Activated CD8-positive, alpha-beta memory T cell treated with anti-CD3 and anti-CD28 coated beads, Interleukin-2, amount 50 U/mL, for 4 hours (primary cell): ENCODE data around the gene GLA.

Experiments
- DNase-seq: peaks from one replicate; pipeline ENCODE4 v3.0.0-alpha.2; 2020

The GLA gene

DNA sequence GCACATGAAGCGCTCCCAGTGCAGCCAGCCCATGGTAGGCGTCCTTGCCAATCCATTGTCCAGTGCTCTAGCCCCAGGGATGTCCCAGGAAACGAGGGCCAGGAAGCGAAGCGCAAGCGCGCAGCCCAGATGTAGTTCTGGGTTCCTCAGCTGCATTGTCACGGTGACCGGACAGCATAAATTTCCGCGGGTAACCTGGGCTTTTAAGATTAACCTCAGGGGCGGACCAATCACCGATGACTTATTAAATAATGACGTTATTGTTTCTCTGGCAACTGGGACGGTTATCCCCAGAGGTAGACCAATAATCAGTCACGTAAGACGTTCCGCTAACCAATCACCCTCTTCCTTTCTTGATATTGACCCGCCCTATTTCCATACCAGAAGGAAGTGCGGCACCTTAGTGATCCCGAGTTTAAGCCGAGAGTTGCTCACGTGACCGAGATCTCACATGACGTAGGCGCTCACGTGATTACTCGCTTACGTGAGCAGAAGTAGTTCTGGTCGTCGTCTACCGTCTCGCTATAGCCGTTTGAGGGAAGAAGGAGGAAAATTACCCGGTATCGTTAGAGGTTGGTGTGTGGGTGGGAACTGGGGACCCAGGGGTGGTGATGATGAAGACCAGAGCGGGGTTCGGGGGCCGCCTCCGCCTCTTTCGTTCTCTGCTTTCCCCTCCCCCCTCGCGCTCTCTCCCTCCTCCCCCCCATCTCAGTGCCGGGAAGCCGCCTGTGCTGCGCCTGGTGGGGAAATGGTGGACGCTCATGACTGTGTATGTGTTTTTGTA is at the start of gene GLA, which contains the start of gene HNRNPH2:
TSS of gene GLA (minus strand) at position 178 of the 784 bp plus-strand sequence. CDS start at position 156, 22 bp downstream.
TSS of gene HNRNPH2 (plus strand) at position 475 of the 784 bp plus-strand sequence. CDS start 3,767 bp downstream, outside the sequence.
- DNase-seq: peak; percentile 83

GRCh38 chrX:101452056-101452455 is 44.3 kb upstream of the GLA start:
- DNase-seq: no peak

DNA sequence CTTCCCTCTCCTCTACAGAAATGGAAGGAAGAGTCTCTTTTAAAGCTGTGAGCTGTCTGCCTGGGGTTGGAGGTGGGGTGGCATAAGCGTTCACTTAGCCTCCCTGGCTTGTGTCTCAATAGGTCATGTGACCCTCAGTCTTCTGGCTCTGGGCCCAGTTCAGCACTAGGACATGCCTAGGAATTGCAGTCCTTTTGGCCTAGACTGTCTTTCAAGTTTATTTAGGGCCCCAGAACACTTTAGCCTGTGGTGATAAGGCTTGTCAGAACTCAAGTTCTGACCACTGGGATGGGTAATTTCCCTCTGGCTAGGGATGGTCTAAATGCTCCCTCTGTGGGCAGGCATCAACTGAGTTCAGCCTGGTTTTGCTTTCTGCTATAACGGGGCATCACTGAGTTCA is 43.2 kb upstream of the GLA start:
- DNase-seq: no peak

GRCh38 chrX:101450085-101450484 is 42.4 kb upstream of the GLA start:
- no peak for DNase-seq

- DNase-seq: no peak
These were observed 41.6 kb upstream of the GLA start for GRCh38 chrX:101449279-101449678.

GRCh38 chrX:101442085-101442484 is 34.4 kb upstream of the GLA start:
- no peak for DNase-seq

- no peak for DNase-seq
These were observed 22.8 kb upstream of the GLA start for GRCh38 chrX:101430457-101431078.

DNA sequence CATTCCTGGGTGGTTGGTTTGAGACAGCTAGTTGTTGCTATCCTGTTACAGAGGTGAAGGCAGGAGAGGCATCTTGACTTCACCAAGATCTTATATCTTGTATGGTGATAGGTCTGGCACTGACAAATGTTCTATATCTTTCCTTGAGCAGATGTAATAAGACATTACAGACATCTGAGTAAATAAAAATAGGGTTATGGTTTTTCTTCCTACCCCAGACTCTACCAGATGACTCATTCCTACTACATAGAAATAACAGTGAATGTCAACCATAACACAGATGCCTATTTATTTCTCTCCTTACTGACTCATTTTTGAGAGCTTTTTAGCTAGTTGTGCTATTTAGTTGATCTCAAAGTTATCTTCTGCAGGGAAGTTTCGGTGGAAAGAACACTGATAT is 22.2 kb upstream of the GLA start:
- no peak for DNase-seq

DNA sequence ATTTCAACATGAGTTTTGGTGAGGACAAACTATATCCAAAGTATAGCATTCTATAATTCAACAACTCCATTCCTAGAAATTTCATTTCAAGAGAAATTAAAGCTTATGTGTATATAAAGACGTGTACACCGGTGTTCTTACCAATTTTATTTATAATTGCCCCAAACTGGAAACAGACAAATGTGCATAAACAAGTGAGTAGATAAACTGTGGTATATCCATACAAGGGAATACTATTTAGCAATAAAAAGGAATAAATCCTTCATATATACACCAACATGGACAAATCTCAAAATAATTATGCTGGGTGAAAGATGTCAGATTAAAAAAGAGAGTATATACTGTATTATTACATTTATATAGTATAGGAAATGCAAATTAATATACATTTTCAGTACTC is 20.2 kb upstream of the GLA start:
- no peak for DNase-seq

- DNase-seq: no peak
These were observed 11.8 kb upstream of the GLA start for GRCh38 chrX:101419489-101419888.

DNA sequence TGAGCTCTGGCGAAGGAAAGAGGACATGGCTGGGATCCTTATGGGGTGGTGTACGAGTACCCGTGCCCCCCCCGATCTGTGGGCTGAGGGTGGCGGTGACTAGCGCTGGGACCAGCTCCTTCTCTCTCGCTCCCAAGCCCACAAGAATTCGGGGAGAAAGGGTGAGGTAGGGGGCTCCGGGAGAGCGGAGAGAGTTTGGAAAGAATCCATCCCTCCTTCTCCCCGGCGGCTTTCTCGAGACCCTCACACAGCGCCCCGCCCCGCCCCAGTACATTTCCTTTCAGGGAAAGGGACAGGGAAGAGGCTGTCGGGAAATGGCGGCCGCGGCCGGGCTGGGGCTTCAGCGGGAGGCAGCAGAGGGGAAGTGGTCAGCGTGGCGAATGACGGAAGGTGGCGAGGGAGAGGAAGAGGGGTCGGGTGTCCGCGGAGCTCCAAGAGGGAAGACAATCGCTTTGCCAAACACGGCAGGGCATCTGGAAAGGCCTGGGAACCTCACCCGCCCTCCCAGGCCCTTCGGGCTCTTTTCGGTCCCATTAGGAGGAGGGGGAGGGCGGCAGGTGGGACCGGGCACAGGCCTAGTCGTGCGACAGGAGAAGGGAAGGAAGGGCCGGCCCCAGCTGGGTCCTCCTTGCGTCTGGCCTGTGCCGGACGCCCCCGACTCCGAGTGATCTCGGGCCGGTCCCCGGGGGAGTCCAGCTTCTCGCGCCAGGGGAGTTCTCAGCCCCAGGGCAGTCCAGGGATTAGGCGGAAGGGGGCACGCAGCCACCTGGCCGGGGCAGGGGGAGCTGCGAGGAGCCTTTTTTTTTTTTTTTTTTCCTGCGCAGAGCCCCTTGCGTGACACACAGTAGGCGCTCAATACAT is 10.5 kb upstream of the GLA start:
- DNase-seq: peak; percentile 18

DNA sequence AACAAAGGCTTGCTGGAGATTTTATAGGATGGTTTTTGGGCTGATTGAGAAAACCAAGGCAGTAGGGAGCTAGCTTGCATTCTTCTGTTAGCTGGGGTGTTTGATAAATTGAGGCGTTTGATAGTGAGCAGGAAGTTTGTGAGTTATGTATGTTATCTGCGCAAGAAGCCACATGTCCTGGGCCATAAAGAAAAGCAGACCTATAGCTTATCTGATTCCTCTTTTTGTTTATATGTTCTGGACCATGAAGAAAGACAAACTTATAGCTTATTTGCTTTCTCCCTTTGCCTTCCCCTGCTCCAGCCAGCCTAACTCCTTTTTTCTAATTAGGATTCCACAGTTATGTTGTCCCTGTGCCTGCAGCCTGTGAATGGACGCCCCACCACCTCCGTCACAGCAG is 9.5 kb upstream of the GLA start:
- no peak for DNase-seq

GRCh38 chrX:101416691-101417090 is 9.0 kb upstream of the GLA start:
- no peak for DNase-seq

DNA sequence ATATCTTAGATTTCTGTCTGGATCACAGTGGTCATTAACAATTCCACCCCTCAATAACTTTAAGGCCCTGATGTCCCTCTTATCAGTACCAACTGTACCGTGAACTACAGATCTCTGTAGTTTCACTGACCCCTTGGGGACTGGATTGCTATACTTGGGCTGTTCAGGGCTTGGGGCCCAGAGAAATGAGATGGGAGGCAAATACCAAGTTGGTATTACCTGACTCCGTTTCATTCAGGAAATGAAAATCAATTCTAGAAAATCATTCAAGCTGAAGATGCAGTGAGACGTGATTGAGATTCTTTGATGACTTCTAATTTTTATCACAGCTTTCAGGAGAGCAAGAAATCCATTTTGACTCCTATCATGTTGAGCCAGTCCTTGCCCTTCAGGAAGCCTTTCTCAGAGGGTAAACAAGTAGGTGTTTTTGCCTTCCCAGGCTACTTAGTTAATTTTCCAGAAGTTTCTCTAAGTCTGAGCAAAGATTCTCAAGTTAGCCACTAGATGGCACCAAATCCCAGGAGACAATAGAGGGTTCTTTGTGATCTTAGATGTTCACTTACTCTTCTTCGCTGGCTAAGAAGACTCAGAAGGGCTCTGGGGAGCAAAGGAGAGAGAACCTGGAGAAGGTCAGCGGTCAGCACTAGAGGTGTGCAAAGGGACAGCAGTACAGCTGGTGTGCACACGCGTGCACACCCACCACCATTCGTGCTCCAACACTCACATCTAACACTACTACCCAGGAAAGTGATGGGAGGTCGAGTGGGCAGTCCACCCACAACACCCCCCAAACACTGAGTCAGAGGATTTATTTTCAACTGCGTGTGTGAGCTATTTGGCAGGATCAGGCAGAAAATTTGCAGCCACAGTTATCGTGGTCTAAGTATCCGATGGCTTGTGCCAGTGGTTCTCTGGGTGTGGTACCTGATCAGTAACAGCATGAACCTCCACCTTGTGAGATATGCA is 7.7 kb upstream of the GLA start:
- DNase-seq: peak; percentile 21

- DNase-seq: no peak
These were observed 4.3 kb upstream of the GLA start for GRCh38 chrX:101411984-101412383.

DNA sequence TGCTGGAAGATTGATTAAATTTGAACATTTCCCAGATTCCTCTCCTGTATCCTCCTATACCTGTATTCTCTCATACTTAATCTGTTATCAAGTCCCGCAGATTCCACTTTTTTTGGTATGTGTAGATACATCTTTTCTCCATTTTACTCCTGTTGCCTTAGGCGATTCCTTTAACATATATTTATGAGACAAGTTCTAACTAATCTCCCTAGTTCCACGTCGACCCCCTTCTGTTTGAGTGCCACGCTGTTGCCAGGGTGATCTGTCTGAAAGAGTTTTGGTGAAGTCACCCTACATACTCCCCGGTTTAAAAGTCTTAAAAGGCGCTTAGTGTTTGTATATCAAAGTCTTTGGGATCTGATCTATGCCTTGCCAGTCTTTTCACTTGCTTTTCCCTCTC is 2.7 kb upstream of the GLA start:
- DNase-seq: no peak

- DNase-seq: no peak
These were observed 1.3 kb upstream of the GLA start for GRCh38 chrX:101409043-101409442.

GRCh38 chrX:101408532-101408841 is 762 bp upstream of the GLA start:
- no peak for DNase-seq

- no peak for DNase-seq
These were observed 468 bp downstream of the GLA start for GRCh38 chrX:101407167-101407747.

- DNase-seq: no peak
These were observed 7.9 kb downstream of the GLA start for GRCh38 chrX:101399825-101400224.

DNA sequence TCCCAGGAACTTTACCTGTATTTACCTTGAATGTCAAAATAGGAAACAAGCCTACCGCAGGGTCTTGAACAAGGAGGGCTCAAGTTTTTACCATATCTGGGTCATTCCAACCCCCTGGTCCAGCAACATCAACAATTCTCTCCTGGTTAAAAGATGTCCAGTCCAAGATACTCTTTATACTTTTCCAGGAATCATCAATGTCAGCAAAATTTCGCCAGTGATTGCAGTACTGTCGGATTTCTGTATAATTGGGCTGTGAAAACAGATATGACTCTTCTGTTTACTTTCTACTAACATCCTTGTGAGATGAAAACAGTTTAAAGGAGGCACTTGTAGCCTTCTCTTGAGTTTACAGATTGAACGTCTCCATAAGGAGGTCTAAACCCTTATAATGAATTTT is 9.0 kb downstream of the GLA start:
- DNase-seq: no peak

GRCh38 chrX:101397779-101398178 is 9.9 kb downstream of the GLA start:
- no peak for DNase-seq
